ENCODE data around the gene MED13. TPM values are rescaled to one million over a fixed set of nuclear protein-coding genes. Genes with fewer than 3 reads are reported as not detected.

Gene MED13
- total RNA-seq, 1 donor: 68.8 TPM

DNA sequence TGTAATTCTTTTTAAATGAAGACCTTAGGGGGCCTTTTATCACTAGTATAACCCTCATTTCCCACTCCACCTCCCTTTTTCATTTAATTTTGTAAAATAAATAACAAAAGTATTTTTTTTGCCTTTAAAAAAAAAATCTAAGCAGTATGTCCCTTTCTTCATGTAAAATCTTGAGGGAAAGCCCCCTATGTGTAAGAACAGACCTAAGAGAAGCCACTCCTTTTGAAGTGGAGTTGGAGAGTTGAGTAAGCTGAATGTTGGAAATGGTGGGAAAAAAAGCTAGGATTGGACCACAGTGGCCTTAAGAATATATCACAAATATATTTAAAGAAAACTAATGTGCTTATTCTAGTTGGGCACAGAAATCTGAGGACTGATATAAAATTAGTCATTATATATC lies 92.8 kb downstream of the MED13 start:
- DNase-seq (ENCODE audit: insufficient read length, low spot score, missing footprints): no peak
- H3K9me3 ChIP-seq (ENCODE audit: low read depth, low read length): no peaks in the 10 kb centered on the region
- no peak overlapping the region for H3K4me2 ChIP-seq (ENCODE audit: insufficient read depth, low read length)
- H2AFZ ChIP-seq (ENCODE audit: low read length): no peak overlapping the region
- H3K79me2 ChIP-seq (ENCODE audit: insufficient read depth, low read length): peaks cover 36% of the 10 kb centered on the region
- peaks cover 40% of the 10 kb centered on the region for H3K36me3 ChIP-seq (ENCODE audit: insufficient read depth, low read length)
- no peaks in the 10 kb centered on the region for H3K4me1 ChIP-seq (ENCODE audit: insufficient read depth, low read length)
- TF ChIP-seq, protein P1, sequence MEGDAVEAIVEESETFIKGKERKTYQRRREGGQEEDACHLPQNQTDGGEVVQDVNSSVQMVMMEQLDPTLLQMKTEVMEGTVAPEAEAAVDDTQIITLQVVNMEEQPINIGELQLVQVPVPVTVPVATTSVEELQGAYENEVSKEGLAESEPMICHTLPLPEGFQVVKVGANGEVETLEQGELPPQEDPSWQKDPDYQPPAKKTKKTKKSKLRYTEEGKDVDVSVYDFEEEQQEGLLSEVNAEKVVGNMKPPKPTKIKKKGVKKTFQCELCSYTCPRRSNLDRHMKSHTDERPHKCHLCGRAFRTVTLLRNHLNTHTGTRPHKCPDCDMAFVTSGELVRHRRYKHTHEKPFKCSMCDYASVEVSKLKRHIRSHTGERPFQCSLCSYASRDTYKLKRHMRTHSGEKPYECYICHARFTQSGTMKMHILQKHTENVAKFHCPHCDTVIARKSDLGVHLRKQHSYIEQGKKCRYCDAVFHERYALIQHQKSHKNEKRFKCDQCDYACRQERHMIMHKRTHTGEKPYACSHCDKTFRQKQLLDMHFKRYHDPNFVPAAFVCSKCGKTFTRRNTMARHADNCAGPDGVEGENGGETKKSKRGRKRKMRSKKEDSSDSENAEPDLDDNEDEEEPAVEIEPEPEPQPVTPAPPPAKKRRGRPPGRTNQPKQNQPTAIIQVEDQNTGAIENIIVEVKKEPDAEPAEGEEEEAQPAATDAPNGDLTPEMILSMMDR (IDR thresholded peaks at IDR 0.05; ENCODE audit: extremely low read depth, low read depth, low read length): no peak
- H3K27ac ChIP-seq (ENCODE audit: low read depth, low read length): no peak overlapping the region
- no peaks in the 10 kb centered on the region for H3K27me3 ChIP-seq (ENCODE audit: insufficient read depth, low read length)
- no peak overlapping the region for H3K4me3 ChIP-seq (ENCODE audit: insufficient read depth, low read length)
- peaks cover 13% of the 10 kb centered on the region for H4K20me1 ChIP-seq (ENCODE audit: insufficient read depth, low read length)

- no peaks in the 10 kb centered on the region for H3K9me3 ChIP-seq (ENCODE audit: low read depth, low read length)
- H3K79me2 ChIP-seq (ENCODE audit: insufficient read depth, low read length): peaks cover 24% of the 10 kb centered on the region
- H3K4me2 ChIP-seq (ENCODE audit: insufficient read depth, low read length): no peak overlapping the region
- no peak overlapping the region for H2AFZ ChIP-seq (ENCODE audit: low read length)
- no peak overlapping the region for H3K4me3 ChIP-seq (ENCODE audit: insufficient read depth, low read length)
- H3K27me3 ChIP-seq (ENCODE audit: insufficient read depth, low read length): no peaks in the 10 kb centered on the region
- H3K36me3 ChIP-seq (ENCODE audit: insufficient read depth, low read length): peaks cover 55% of the 10 kb centered on the region
- peaks cover 10% of the 10 kb centered on the region for H4K20me1 ChIP-seq (ENCODE audit: insufficient read depth, low read length)
- TF ChIP-seq, protein P1 (IDR thresholded peaks at IDR 0.05; ENCODE audit: extremely low read depth, low read depth, low read length): no peak
- no peak for DNase-seq (ENCODE audit: insufficient read length, low spot score, missing footprints)
- H3K4me1 ChIP-seq (ENCODE audit: insufficient read depth, low read length): no peaks in the 10 kb centered on the region
- no peak overlapping the region for H3K27ac ChIP-seq (ENCODE audit: low read depth, low read length)
These were observed 95.0 kb downstream of the MED13 start for GRCh38 chr17:61970030-61970429.

GRCh38 chr17:61968757-61969156 lies 96.3 kb downstream of the MED13 start:
- Histone ChIP-seq H4K20me1 (ENCODE audit: insufficient read depth, low read length) (peaks cover 3% of the 10 kb centered on the region), H3K9me3 (ENCODE audit: low read depth, low read length) (no peaks in the 10 kb centered on the region), H3K79me2 (ENCODE audit: insufficient read depth, low read length) (peaks cover 13% of the 10 kb centered on the region), H3K36me3 (ENCODE audit: insufficient read depth, low read length) (peaks cover 68% of the 10 kb centered on the region), H3K27ac (ENCODE audit: low read depth, low read length) (no peak overlapping the region), H3K4me3 (ENCODE audit: insufficient read depth, low read length) (no peak overlapping the region), H3K4me2 (ENCODE audit: insufficient read depth, low read length) (no peak overlapping the region), H2AFZ (ENCODE audit: low read length) (no peak overlapping the region), H3K4me1 (ENCODE audit: insufficient read depth, low read length) (no peaks in the 10 kb centered on the region), H3K27me3 (ENCODE audit: insufficient read depth, low read length) (no peaks in the 10 kb centered on the region)
- no peak for DNase-seq (ENCODE audit: insufficient read length, low spot score, missing footprints)
- TF ChIP-seq, protein P1 (IDR thresholded peaks at IDR 0.05; ENCODE audit: extremely low read depth, low read depth, low read length): no peak

- H3K4me1 ChIP-seq (ENCODE audit: insufficient read depth, low read length): no peaks in the 10 kb centered on the region
- H3K79me2 ChIP-seq (ENCODE audit: insufficient read depth, low read length): peaks cover 12% of the 10 kb centered on the region
- no peaks in the 10 kb centered on the region for H4K20me1 ChIP-seq (ENCODE audit: insufficient read depth, low read length)
- H2AFZ ChIP-seq (ENCODE audit: low read length): no peak overlapping the region
- no peak overlapping the region for H3K27ac ChIP-seq (ENCODE audit: low read depth, low read length)
- TF ChIP-seq, protein P1 (IDR thresholded peaks at IDR 0.05; ENCODE audit: extremely low read depth, low read depth, low read length): no peak
- no peak for DNase-seq (ENCODE audit: insufficient read length, low spot score, missing footprints)
- peaks cover 73% of the 10 kb centered on the region for H3K36me3 ChIP-seq (ENCODE audit: insufficient read depth, low read length)
- H3K4me3 ChIP-seq (ENCODE audit: insufficient read depth, low read length): no peak overlapping the region
- no peaks in the 10 kb centered on the region for H3K27me3 ChIP-seq (ENCODE audit: insufficient read depth, low read length)
- no peak overlapping the region for H3K4me2 ChIP-seq (ENCODE audit: insufficient read depth, low read length)
- no peaks in the 10 kb centered on the region for H3K9me3 ChIP-seq (ENCODE audit: low read depth, low read length)
These were observed 97.3 kb downstream of the MED13 start for GRCh38 chr17:61967729-61968128.

Data from osteoblast (primary cell).